ENCODE data around the gene KRT2. TPM values are rescaled to one million over a fixed set of nuclear protein-coding genes. Genes with fewer than 3 reads are reported as not detected.

The KRT2 gene
- total RNA-seq, 1 donor from 2014 or later: not detected

GRCh38 chr12:52647601-52648000 is 4.4 kb downstream of the KRT2 start:
- peaks cover 0 to 4% (median 3%) of the 10 kb centered on the region in 3 donors for H3K4me1 ChIP-seq (ENCODE audit: control insufficient read depth in 3 of 3, insufficient read depth in 3 of 3, low read length in 3 of 3)
- no peak overlapping the region for H3K27ac ChIP-seq (ENCODE audit: low read depth, low read length)
- H3K4me3 ChIP-seq (ENCODE audit: low read length in 3 of 3): no peak overlapping the region
- peaks cover 6 to 16% (median 12%) of the 10 kb centered on the region in 3 donors for H3K27me3 ChIP-seq (ENCODE audit: control insufficient read depth in 3 of 3, insufficient read depth in 3 of 3, low read length in 3 of 3)
- H3K9ac ChIP-seq (ENCODE audit: low read depth in 1 of 3, low read length in 3 of 3): no peak overlapping the region
- no peaks in the 10 kb centered on the region for H3K9me3 ChIP-seq (ENCODE audit: control insufficient read depth in 3 of 3, low read length in 3 of 3)
- no peaks in the 10 kb centered on the region for H3K36me3 ChIP-seq (ENCODE audit: control insufficient read depth in 3 of 3, insufficient read depth in 3 of 3, low read length in 3 of 3)

DNA sequence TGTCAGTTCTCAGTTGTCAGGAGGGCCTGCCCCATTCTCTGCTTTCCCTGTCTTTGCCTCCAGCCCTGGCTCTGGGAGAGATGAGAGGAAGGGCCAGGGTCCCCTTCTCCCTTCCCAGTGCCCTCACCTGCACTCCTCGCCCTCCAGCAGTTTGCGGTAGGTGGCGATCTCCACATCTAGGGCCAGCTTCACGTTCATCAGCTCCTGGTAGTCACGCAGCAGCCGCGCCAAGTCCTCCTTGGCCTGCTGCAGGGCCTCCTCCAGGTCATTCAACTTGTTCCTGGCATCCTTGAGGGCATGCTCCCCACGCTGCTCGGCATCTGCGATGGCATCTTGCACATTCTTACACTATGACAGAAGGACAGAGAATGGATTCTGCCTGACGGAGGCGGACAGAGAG is 5.4 kb downstream of the KRT2 start:
- Histone ChIP-seq H3K36me3 (ENCODE audit: control insufficient read depth in 3 of 3, insufficient read depth in 3 of 3, low read length in 3 of 3) (no peaks in the 10 kb centered on the region), H3K9ac (ENCODE audit: low read depth in 1 of 3, low read length in 3 of 3) (no peak overlapping the region), H3K9me3 (ENCODE audit: control insufficient read depth in 3 of 3, low read length in 3 of 3) (no peaks in the 10 kb centered on the region), H3K27me3 (ENCODE audit: control insufficient read depth in 3 of 3, insufficient read depth in 3 of 3, low read length in 3 of 3) (peaks cover 4 to 15% (median 6%) of the 10 kb centered on the region in 3 donors), H3K4me3 (ENCODE audit: low read length in 3 of 3) (no peak overlapping the region), H3K4me1 (ENCODE audit: control insufficient read depth in 3 of 3, insufficient read depth in 3 of 3, low read length in 3 of 3) (peaks cover 0 to 4% (median 3%) of the 10 kb centered on the region in 3 donors), H3K27ac (ENCODE audit: low read depth, low read length) (no peak overlapping the region)

GRCh38 chr12:52645982-52646381 is 6.0 kb downstream of the KRT2 start:
- H3K36me3 ChIP-seq (ENCODE audit: control insufficient read depth in 3 of 3, insufficient read depth in 3 of 3, low read length in 3 of 3): no peaks in the 10 kb centered on the region
- H3K4me3 ChIP-seq (ENCODE audit: low read length in 3 of 3): no peak overlapping the region
- peaks cover 5 to 15% (median 6%) of the 10 kb centered on the region in 3 donors for H3K27me3 ChIP-seq (ENCODE audit: control insufficient read depth in 3 of 3, insufficient read depth in 3 of 3, low read length in 3 of 3)
- H3K27ac ChIP-seq (ENCODE audit: low read depth, low read length): no peak overlapping the region
- no peaks in the 10 kb centered on the region for H3K9me3 ChIP-seq (ENCODE audit: control insufficient read depth in 3 of 3, low read length in 3 of 3)
- H3K9ac ChIP-seq (ENCODE audit: low read depth in 1 of 3, low read length in 3 of 3): no peak overlapping the region
- peaks cover 0 to 4% (median 3%) of the 10 kb centered on the region in 3 donors for H3K4me1 ChIP-seq (ENCODE audit: control insufficient read depth in 3 of 3, insufficient read depth in 3 of 3, low read length in 3 of 3)

GRCh38 chr12:52645120-52645761 is 6.8 kb downstream of the KRT2 start:
- Histone ChIP-seq H3K27me3 (ENCODE audit: control insufficient read depth in 3 of 3, insufficient read depth in 3 of 3, low read length in 3 of 3) (peaks cover 5 to 10% (median 6%) of the 10 kb centered on the region in 3 donors), H3K27ac (ENCODE audit: low read depth, low read length) (no peak overlapping the region), H3K36me3 (ENCODE audit: control insufficient read depth in 3 of 3, insufficient read depth in 3 of 3, low read length in 3 of 3) (no peaks in the 10 kb centered on the region), H3K9me3 (ENCODE audit: control insufficient read depth in 3 of 3, low read length in 3 of 3) (no peaks in the 10 kb centered on the region), H3K4me1 (ENCODE audit: control insufficient read depth in 3 of 3, insufficient read depth in 3 of 3, low read length in 3 of 3) (no peaks in the 10 kb centered on the region), H3K9ac (ENCODE audit: low read depth in 1 of 3, low read length in 3 of 3) (no peak overlapping the region), H3K4me3 (ENCODE audit: low read length in 3 of 3) (no peak overlapping the region)

- no peak overlapping the region for H3K9ac ChIP-seq (ENCODE audit: low read depth in 1 of 3, low read length in 3 of 3)
- peaks cover 6 to 8% (median 8%) of the 10 kb centered on the region in 3 donors for H3K27me3 ChIP-seq (ENCODE audit: control insufficient read depth in 3 of 3, insufficient read depth in 3 of 3, low read length in 3 of 3)
These were observed 8.0 kb downstream of the KRT2 start for GRCh38 chr12:52644078-52644415.

GRCh38 chr12:52643233-52644077 is 8.6 kb downstream of the KRT2 start:
- no peak overlapping the region for H3K27ac ChIP-seq (ENCODE audit: low read depth, low read length)
- no peaks in the 10 kb centered on the region for H3K9me3 ChIP-seq (ENCODE audit: control insufficient read depth in 3 of 3, low read length in 3 of 3)
- no peaks in the 10 kb centered on the region for H3K36me3 ChIP-seq (ENCODE audit: control insufficient read depth in 3 of 3, insufficient read depth in 3 of 3, low read length in 3 of 3)
- H3K27me3 ChIP-seq (ENCODE audit: control insufficient read depth in 3 of 3, insufficient read depth in 3 of 3, low read length in 3 of 3): peaks cover 6 to 8% (median 8%) of the 10 kb centered on the region in 3 donors
- H3K9ac ChIP-seq (ENCODE audit: low read depth in 1 of 3, low read length in 3 of 3): no peak overlapping the region
- no peaks in the 10 kb centered on the region for H3K4me1 ChIP-seq (ENCODE audit: control insufficient read depth in 3 of 3, insufficient read depth in 3 of 3, low read length in 3 of 3)
- no peak overlapping the region for H3K4me3 ChIP-seq (ENCODE audit: low read length in 3 of 3)

More at GRCh38 chr12:52644078-52644415, 8.0 kb downstream of the KRT2 start:
- no peak overlapping the region for H3K27ac ChIP-seq (ENCODE audit: low read depth, low read length)
- no peaks in the 10 kb centered on the region for H3K9me3 ChIP-seq (ENCODE audit: control insufficient read depth in 3 of 3, low read length in 3 of 3)
- H3K36me3 ChIP-seq (ENCODE audit: control insufficient read depth in 3 of 3, insufficient read depth in 3 of 3, low read length in 3 of 3): no peaks in the 10 kb centered on the region
- no peaks in the 10 kb centered on the region for H3K4me1 ChIP-seq (ENCODE audit: control insufficient read depth in 3 of 3, insufficient read depth in 3 of 3, low read length in 3 of 3)
- H3K4me3 ChIP-seq (ENCODE audit: low read length in 3 of 3): no peak overlapping the region

DNA sequence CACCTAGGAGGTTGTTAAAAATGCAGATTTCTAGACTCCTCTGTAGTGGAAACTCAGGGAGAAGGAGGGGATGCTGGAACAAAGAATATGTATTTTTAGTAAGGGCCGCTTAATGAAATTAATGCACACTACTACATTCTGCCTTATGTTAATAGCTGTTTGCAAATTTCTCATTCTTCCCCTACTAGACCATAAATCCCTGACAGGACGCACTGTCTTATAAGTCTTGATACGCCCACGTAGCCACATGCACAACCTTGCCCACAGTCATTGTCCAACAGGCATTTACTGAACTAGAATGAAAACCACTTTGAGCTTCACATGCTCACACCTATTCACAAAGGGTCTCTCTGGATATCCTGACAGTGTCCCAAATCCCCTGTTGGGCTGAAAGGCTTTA is 10.5 kb downstream of the KRT2 start:
- no peaks in the 10 kb centered on the region for H3K9me3 ChIP-seq (ENCODE audit: control insufficient read depth in 3 of 3, low read length in 3 of 3)
- no peak overlapping the region for H3K9ac ChIP-seq (ENCODE audit: low read depth in 1 of 3, low read length in 3 of 3)
- peaks cover 6 to 11% (median 8%) of the 10 kb centered on the region in 3 donors for H3K27me3 ChIP-seq (ENCODE audit: control insufficient read depth in 3 of 3, insufficient read depth in 3 of 3, low read length in 3 of 3)
- no peaks in the 10 kb centered on the region for H3K4me1 ChIP-seq (ENCODE audit: control insufficient read depth in 3 of 3, insufficient read depth in 3 of 3, low read length in 3 of 3)
- no peak overlapping the region for H3K4me3 ChIP-seq (ENCODE audit: low read length in 3 of 3)
- no peaks in the 10 kb centered on the region for H3K36me3 ChIP-seq (ENCODE audit: control insufficient read depth in 3 of 3, insufficient read depth in 3 of 3, low read length in 3 of 3)
- no peak overlapping the region for H3K27ac ChIP-seq (ENCODE audit: low read depth, low read length)

GRCh38 chr12:52637299-52637698 is 14.7 kb downstream of the KRT2 start:
- Histone ChIP-seq H3K27me3 (ENCODE audit: control insufficient read depth in 3 of 3, insufficient read depth in 3 of 3, low read length in 3 of 3) (peaks cover 0 to 7% (median 5%) of the 10 kb centered on the region in 3 donors), H3K4me3 (ENCODE audit: low read length in 3 of 3) (no peak overlapping the region), H3K9me3 (ENCODE audit: control insufficient read depth in 3 of 3, low read length in 3 of 3) (no peaks in the 10 kb centered on the region), H3K4me1 (ENCODE audit: control insufficient read depth in 3 of 3, insufficient read depth in 3 of 3, low read length in 3 of 3) (no peaks in the 10 kb centered on the region), H3K36me3 (ENCODE audit: control insufficient read depth in 3 of 3, insufficient read depth in 3 of 3, low read length in 3 of 3) (no peaks in the 10 kb centered on the region), H3K9ac (ENCODE audit: low read depth in 1 of 3, low read length in 3 of 3) (no peak overlapping the region), H3K27ac (ENCODE audit: low read depth, low read length) (no peak overlapping the region)

GRCh38 chr12:52636592-52637258 is 15.3 kb downstream of the KRT2 start:
- Histone ChIP-seq H3K4me1 (ENCODE audit: control insufficient read depth in 3 of 3, insufficient read depth in 3 of 3, low read length in 3 of 3) (no peaks in the 10 kb centered on the region), H3K4me3 (ENCODE audit: low read length in 3 of 3) (no peak overlapping the region), H3K36me3 (ENCODE audit: control insufficient read depth in 3 of 3, insufficient read depth in 3 of 3, low read length in 3 of 3) (no peaks in the 10 kb centered on the region), H3K27me3 (ENCODE audit: control insufficient read depth in 3 of 3, insufficient read depth in 3 of 3, low read length in 3 of 3) (peaks cover 0 to 7% (median 5%) of the 10 kb centered on the region in 3 donors), H3K9ac (ENCODE audit: low read depth in 1 of 3, low read length in 3 of 3) (no peak overlapping the region), H3K9me3 (ENCODE audit: control insufficient read depth in 3 of 3, low read length in 3 of 3) (no peaks in the 10 kb centered on the region), H3K27ac (ENCODE audit: low read depth, low read length) (no peak overlapping the region)

DNA sequence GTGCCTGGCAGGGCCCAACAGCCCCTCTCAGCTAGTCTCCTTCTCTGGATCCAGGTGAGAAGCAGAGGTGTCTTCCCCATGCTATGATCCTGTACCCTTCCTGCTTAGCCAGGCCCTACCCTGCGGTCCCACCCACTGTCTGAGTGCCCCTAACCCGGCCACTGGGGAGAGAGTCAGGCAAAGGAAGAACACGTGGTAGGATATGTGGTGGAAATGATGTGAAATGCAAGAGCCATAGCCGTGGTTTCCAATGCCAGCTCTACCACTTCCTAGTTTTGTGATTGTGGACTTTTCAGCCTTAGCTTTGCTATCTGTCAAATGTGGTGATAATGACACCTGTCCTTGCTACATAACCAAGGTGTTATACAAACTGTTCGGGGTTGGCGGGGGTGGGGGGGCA is 15.8 kb downstream of the KRT2 start:
- no peaks in the 10 kb centered on the region for H3K9me3 ChIP-seq (ENCODE audit: control insufficient read depth in 3 of 3, low read length in 3 of 3)
- H3K27me3 ChIP-seq (ENCODE audit: control insufficient read depth in 3 of 3, insufficient read depth in 3 of 3, low read length in 3 of 3): peaks cover 0 to 11% (median 5%) of the 10 kb centered on the region in 3 donors
- H3K27ac ChIP-seq (ENCODE audit: low read depth, low read length): no peak overlapping the region
- H3K36me3 ChIP-seq (ENCODE audit: control insufficient read depth in 3 of 3, insufficient read depth in 3 of 3, low read length in 3 of 3): no peaks in the 10 kb centered on the region
- H3K4me3 ChIP-seq (ENCODE audit: low read length in 3 of 3): no peak overlapping the region
- H3K4me1 ChIP-seq (ENCODE audit: control insufficient read depth in 3 of 3, insufficient read depth in 3 of 3, low read length in 3 of 3): no peaks in the 10 kb centered on the region
- H3K9ac ChIP-seq (ENCODE audit: low read depth in 1 of 3, low read length in 3 of 3): no peak overlapping the region

Measured in skeletal muscle tissue (tissue), 4 donors.